Prostate gland (tissue), 2 donors: ENCODE results near the gene PUS7L. TPM values are rescaled to one million over a fixed set of nuclear protein-coding genes. Genes with fewer than 3 reads are reported as not detected.

Experiments
- DNase-seq: peaks from one replicate; pipeline ENCODE4 v3.0.0-alpha.2; 2019; ENCODE audit warnings: low spot score
- H3K27ac ChIP-seq, 2 donors: fragments of 200-600 bp; sonication (generic); 2 replicates each; pipeline ENCODE4 v1.5.1; 2017 to 2019
- H3K27me3 ChIP-seq: fragments of 200-600 bp; sonication (generic); replicated peaks from 2 replicates; pipeline ENCODE4 v1.5.1; 2019; ENCODE audit not compliant: insufficient read depth
- H3K36me3 ChIP-seq, 2 donors: fragments of 200-600 bp; sonication (generic); 1 replicate in 1 of 2; 2 replicates in 1 of 2; pipeline versions ENCODE4 v1.5.1 to v1.8.1; 2017 to 2019
- H3K4me1 ChIP-seq: fragments of 200-600 bp; sonication (generic); replicated peaks from 2 replicates; pipeline ENCODE4 v1.5.1; 2019
- H3K4me3 ChIP-seq, 2 donors: fragments of 200-600 bp; sonication (generic); 2 replicates each; pipeline ENCODE4 v1.5.1; 2017 to 2019
- H3K9me3 ChIP-seq: fragments of 200-600 bp; sonication (generic); 2 replicates; pipeline ENCODE4 v1.5.1; 2017
- CTCF ChIP-seq, 4 experiments: fragments of 200-600 bp in 2 of 4; fragments of 450-650 bp in 2 of 4; sonication (generic) in 2 of 4; IDR thresholded peaks; 1 replicate in 3 of 4; 2 replicates in 1 of 4; pipeline ENCODE4 v1.5.1; 2016 to 2019; ENCODE audit warnings: antibody characterized with exemption in 4 of 4, mild to moderate bottlenecking in 2 of 4, moderate library complexity in 2 of 4
- POLR2A ChIP-seq: fragments of 450-650 bp; IDR thresholded peaks from one replicate; pipeline ENCODE4 v1.6.1; 2016; ENCODE audit warnings: antibody characterized with exemption, mild to moderate bottlenecking
- POLR2AphosphoS5 ChIP-seq: sonication (generic); formaldehyde crosslinking; IDR thresholded peaks from one replicate; pipeline ENCODE4 v1.6.1; 2017; ENCODE audit warnings: antibody characterized with exemption
- WGBS: methylation state at CpG from one replicate; pipeline ENCODE4 v1.1.5; 2018; 5-methylcytosine and 5-hydroxymethylcytosine counted together
- intact Hi-C: fragments of 100-400 bp; cut with DNase I; formaldehyde crosslinking; loops from one replicate; pipeline ENCODE4 v1.14.2; 2022
- total RNA-seq, 2 donors: library from RNA; depleted of rRNA; stranded (reverse); fragments of >200 nt; gene quantifications; one replicate each; pipeline ENCODE4 v1.1.0, GENCODE V29; 2016

PUS7L gene
- total RNA-seq, 2 donors from 2014 or later: 9.7 to 12.7 TPM

GRCh38 chr12:43675048-43675904, 83.3 kb downstream of the PUS7L start:
- Histone ChIP-seq H3K4me1 (no peaks in the 10 kb centered on the region), H3K4me3 (no peak overlapping the region), H3K27me3 (no peaks in the 10 kb centered on the region), H3K9me3 (no peaks in the 10 kb centered on the region), H3K27ac (no peak overlapping the region), H3K36me3 (no peaks in the 10 kb centered on the region)
- intact Hi-C loops: no loop called here
- WGBS: 73% methylated on average over 6 of the region's 6 CpGs
- no peak for DNase-seq
- no peak for TF ChIP-seq POLR2A
- no peak for TF ChIP-seq POLR2AphosphoS5
- no peak for TF ChIP-seq CTCF (IDR thresholded peaks at IDR 0.05)

- no peaks in the 10 kb centered on the region for H3K9me3 ChIP-seq
- H3K27ac ChIP-seq: no peak overlapping the region
- DNase-seq: no peak
- no peaks in the 10 kb centered on the region for H3K4me1 ChIP-seq
- intact Hi-C loops: no loop called here
- TF ChIP-seq CTCF (IDR thresholded peaks at IDR 0.05) (no peak), POLR2A (no peak), POLR2AphosphoS5 (no peak)
- WGBS: 77% methylated on average over 2 of the region's 2 CpGs
- H3K4me3 ChIP-seq: no peak overlapping the region
- H3K36me3 ChIP-seq: no peaks in the 10 kb centered on the region
- H3K27me3 ChIP-seq: no peaks in the 10 kb centered on the region
Measured at GRCh38 chr12:43669373-43669772, 89.2 kb downstream of the PUS7L start.

Other genes starting within 250 kb of the PUS7L start
- under 1 TPM in 1 of 2 donors, not detected in 1; 0.23 TPM for gene ADAMTS20, start 206.6 kb downstream of the PUS7L start, total RNA-seq
- 10 to 100 TPM; 11.5 to 25.3 TPM for gene IRAK4, start 161 bp upstream of the PUS7L start, total RNA-seq
- gene TWF1, start 47.5 kb upstream of the PUS7L start, total RNA-seq: 100 to 1,000 TPM in 1 of 2 donors, 10 to 100 TPM in 1; 64.5 to 114 TPM
- gene TMEM117, start 77.3 kb upstream of the PUS7L start, total RNA-seq: 10 to 100 TPM; 15.5 to 26.5 TPM